SIG-M5 (cell line): ENCODE measurements around the gene HYAL1.
A peak's percentile ranks its signal among the peaks of the same experiment; 100 is the strongest.

Source experiments
- DNase-seq: peaks from one replicate; lab custom pipeline; 2025; lab: John Stamatoyannopoulos, UW

The HYAL1 gene

DNA sequence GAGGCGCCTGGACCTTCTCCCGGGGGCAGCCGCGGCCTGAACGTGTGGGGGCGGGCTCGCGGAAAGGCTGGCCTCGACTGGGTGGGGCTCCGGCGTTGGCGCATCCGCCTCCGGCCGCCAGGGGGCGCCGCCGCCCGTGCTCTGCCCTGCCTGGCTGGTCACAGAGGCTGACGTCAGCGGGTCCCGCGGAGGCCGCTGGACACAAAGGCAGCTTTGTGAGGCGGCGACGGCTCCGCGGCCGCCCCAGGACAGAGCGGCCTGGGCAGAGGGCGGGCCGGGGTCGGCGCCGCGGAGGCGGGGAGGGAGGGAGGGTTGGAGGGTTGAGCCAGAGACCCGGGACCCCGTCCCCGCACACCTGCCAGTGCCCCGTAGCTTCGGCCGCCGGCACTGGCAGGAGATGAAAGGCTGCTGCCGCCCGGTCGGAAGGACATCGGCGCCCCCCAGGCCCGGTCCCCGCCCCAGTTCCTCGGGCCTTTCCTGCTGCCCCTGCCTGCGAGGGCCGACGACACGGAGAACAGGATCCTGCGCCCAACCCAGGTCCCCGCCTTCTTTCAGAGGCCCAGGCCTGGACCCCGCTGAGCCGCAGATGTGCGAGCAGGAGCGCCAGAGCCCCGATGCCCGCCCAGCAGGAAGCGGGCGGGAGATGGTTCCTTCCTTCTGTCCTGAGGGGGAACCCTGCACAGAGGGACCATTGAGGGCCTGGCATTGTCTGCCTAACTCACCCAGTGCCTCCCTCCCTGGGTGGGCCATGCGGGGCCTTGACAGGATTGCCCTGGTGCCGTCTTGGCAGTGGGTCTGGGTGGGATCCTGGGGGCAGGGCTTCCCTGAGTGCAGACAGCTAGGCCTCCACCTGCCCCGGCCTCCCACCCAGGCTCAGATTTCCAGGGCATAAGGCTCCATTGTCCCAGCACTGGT, 43.1 kb downstream of the HYAL1 start:
- DNase-seq, result peak; percentile 13

DNA sequence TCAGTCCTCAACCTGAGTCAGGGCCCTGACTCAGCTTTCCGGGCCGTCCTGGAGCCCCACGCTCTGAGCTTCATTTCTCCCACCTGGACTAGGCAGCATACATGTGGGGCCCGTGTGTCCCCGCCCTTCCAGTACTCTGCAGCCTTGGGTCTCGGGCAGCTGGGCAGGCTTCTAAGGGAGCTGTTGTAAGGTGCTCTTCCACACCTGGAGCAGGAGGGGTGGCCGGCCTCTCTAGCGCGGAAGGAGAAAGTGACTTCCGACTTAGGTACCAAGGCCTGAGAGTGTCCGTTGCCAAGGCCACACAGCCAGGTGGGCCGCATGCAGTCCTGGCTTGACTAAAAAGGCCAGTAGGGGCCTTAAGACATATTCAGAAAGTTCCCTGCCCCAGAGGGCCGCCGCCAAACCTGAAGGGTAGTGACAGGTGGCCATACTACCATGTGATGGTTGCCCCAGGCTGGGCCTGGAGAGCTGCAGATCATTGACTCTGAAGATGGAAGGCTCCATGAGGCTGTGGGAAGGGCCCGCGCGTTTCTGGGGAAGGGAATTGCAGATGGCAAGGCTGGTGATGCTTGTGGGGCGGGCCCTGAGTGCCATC, 43.8 kb downstream of the HYAL1 start:
- DNase-seq, result no peak

DNA sequence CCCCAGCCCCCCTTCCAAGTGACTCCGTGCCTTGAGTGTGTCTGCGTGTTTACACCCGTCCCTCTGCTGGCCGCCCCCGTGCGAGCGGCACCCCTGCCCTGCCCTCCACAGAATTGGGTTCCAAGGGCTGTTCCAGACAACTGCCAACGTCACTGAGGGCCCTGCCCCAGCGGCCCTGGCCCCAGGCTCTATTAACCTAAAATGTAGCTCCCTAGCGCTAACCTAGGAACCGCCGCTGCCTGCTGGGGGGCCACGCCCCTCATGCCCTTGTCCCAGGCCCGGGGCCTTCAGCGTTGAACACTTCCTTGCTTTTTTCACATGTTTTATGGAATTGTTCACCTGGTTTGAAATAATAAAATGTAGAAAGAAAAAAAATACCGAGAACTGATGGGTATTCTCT, 44.4 kb downstream of the HYAL1 start:
- DNase-seq, result no peak

DNA sequence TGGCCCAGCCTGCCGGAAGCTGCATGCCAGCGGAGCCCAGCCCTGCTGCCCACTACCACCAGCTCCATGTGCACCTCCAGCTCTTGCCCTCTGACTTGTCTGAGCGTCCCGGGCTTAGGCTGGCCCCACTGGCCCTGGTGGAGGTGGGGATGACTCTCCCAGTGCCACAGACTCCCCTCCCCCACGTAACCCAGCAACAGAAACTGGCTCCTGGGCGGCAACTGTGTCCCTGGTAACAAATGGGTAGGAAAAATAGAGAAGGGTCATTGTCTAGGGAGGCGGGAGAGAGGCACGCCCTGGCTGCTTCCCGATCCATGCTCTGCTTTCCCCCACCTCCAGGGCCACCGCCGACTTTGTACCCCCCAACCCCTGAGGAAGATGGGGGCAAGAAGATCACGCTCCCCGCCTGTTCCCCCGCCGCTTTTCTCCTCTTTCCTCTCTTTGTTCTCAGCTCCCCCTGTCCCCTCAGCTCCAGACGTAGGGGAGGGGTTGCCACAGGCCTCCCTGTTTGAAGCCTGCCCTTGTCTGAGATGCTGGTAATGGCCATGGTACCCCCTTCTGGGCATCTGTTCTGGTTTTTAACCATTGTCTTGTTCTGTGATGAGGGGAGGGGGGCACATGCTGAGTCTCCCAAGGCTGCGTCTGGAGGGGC, 45.2 kb downstream of the HYAL1 start:
- no peak for DNase-seq

DNA sequence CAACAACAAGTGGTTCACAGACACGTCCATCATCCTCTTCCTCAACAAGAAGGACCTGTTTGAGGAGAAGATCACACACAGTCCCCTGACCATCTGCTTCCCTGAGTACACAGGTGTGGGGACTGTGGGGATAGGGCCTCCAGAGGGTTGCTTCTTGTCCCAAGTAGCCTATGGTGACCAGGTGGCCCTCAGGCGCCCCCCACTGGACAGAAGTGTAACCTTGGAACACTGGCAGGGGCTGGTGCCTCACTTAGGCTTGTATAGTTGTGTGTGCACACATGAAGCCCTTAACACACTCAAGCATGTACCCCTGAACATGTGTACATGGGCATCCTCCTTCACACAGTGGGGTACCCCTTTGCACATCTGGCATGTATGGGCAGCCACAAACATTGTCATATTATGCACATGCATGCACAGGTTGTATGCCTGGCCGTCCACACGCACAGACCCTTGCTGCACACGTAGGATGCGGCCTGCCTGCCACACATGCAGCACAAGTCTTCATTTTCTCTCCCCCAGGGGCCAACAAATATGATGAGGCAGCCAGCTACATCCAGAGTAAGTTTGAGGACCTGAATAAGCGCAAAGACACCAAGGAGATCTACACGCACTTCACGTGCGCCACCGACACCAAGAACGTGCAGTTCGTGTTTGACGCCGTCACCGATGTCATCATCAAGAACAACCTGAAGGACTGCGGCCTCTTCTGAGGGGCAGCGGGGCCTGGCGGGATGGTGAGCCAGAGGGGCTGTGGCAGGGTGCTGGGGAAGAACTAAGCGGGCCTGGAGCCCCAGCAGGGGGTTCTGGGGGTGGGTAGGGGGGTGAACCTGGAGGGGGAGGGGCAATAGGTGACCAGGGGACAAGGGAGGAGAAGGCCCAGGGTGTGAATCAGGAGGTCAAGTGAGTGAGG, 46.1 kb downstream of the HYAL1 start:
- DNase-seq, result no peak

DNA sequence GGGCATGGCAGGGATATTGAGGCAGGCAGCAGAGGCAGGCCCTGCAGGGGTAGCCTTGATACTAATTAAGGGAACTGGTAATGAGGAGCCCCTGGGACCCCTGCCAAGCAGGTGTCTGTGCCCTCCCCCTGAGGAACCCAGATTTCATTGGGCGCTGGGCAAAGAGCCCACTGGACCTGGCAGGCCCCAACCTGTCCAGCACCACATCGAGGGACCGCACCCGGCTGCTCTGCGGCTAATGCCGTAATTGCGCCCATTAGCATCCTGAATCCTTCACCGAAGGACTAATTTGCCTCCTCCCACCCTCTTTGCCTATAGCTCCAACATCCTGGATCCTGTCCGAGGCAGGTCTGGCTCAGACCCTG, 48.1 kb downstream of the HYAL1 start:
- DNase-seq, result no peak

DNA sequence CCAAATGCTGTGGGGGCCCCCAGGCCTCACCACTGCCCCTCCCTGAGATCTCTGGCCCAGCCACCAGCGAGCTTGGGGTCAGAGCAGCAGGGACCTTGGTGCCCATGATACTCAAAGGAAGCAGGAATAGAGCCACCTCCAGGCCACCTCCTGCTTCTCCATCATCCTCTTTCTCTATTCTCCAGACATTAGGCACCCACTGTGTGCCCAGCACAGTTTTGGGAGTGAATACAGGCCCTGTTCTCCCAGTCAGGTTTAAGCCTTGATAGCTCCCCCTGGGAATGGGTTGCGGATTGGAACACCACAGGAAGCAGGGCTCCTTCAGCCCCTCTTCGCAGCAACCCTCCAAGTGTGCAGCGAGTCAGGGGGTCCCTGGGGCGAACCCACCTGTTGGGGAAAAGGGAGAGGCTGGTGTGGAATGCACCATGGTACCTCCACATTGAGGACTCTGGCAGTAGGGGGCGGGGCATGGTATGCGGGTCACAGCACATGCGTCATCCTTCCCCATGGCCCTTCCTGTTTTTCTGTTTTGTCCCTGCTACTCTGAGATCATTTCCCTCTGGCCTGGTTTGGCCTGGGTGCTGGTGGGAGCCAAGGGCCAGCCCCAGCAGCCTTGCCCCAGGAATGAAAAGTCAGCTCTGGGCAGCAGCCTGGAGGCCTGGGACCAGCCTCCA, 48.7 kb downstream of the HYAL1 start:
- DNase-seq, result no peak

DNA sequence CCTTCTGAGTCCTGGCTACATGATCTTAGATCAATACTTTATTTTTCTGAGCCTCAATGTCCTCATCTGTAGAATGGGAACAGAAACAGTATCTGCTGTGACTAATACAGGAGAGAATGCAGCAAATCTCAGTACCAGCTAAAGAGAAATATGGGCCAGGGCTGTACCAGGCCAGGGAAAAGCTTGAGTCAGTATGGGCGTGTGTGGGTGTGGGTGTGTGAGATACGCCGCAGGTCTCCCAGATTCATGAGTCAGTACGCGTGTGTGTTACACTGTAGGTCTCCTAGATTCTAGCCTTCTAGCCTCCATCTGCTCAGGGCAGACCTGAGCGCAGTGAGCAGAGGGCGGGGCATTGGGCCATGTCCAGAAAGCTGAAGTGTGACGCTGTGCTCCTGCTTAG, 52.2 kb downstream of the HYAL1 start:
- no peak for DNase-seq

DNA sequence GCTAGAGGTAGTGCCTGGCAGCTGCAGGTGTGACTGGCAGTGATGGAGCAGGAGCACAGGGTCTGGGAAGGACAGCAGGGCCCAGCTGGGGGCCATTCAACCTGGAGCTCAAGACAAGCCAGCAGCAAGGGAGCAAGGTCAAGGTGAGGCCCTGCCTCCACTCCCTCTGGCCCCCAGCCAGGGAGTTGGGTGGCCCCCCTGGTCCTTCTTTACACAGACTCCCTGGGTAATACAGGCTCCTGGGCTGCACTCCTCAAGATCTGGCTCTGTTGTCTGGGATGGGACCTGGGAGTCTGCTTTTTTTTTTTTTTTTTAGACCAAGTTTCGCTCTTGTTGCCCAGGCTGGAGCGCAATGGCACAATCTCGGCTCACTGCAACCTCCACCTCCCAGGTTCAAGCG, 52.9 kb downstream of the HYAL1 start:
- no peak for DNase-seq
